GM18951 (cell line): ENCODE measurements around the gene RASIP1.
A peak's percentile ranks its signal among the peaks of the same experiment; 100 is the strongest.
"Not testable (repeated sequence)": the region's sequence is repeated elsewhere in the genome, so short reads cannot be mapped to it uniquely, and the experiment has no call there.

ENCODE experiments used
- POLR2A ChIP-seq: IDR thresholded peaks from 4 replicates; pipeline ENCODE4 v1.6.1; 2011; ENCODE audit warnings: mild to moderate bottlenecking; ENCODE audit not compliant: insufficient read length, insufficient read depth; ENCODE audit errors: extremely low read depth
- in situ Hi-C: fragments of 300-500 bp; cut with MboI; formaldehyde crosslinking; loops from one replicate; pipeline ENCODE4 v1.12.0; 2022; ENCODE audit warnings: low sequenced_read_pairs, mixed read lengths, inconsistent platforms; ENCODE audit not compliant: unreplicated experiment

The RASIP1 gene

GRCh38 chr19:48728911-48729664 lies 11.3 kb downstream of the RASIP1 start:
- no peak for TF ChIP-seq POLR2A
- in situ Hi-C loops = no loop called here

- in situ Hi-C loops = no loop called here
- TF ChIP-seq POLR2A = no peak
These were observed 13.9 kb downstream of the RASIP1 start for GRCh38 chr19:48726556-48726955.

- TF ChIP-seq POLR2A = no peak
- in situ Hi-C loops = no loop called here
These were observed 15.3 kb downstream of the RASIP1 start for GRCh38 chr19:48724796-48725753.

GRCh38 chr19:48722196-48722708 lies 18.2 kb downstream of the RASIP1 start:
- in situ Hi-C loops = no loop called here
- TF ChIP-seq POLR2A = no peak

- in situ Hi-C loops = no loop called here
- peak; percentile 61 for TF ChIP-seq POLR2A
These were observed 19.7 kb downstream of the RASIP1 start for GRCh38 chr19:48720613-48721296.

- no peak for TF ChIP-seq POLR2A
- in situ Hi-C loops = no loop called here
These were observed 20.2 kb downstream of the RASIP1 start for GRCh38 chr19:48720251-48720612.

- in situ Hi-C loops = no loop called here
- no peak for TF ChIP-seq POLR2A
These were observed 20.9 kb downstream of the RASIP1 start, which contains the start of gene MAMSTR for GRCh38 chr19:48719263-48720171. Gene MAMSTR (minus strand): TSS chr19:48719725. CDS start chr19:48719031, 694 bp downstream.

- TF ChIP-seq POLR2A = no peak
- in situ Hi-C loops = no loop called here
These were observed 21.6 kb downstream of the RASIP1 start for GRCh38 chr19:48718711-48719231.

- in situ Hi-C loops = not testable (repeated sequence)
These were observed 22.3 kb downstream of the RASIP1 start for GRCh38 chr19:48718106-48718505.

GRCh38 chr19:48716562-48717291 lies 23.7 kb downstream of the RASIP1 start:
- no peak for TF ChIP-seq POLR2A
- in situ Hi-C loops = no loop called here

GRCh38 chr19:48715681-48716171 lies 24.7 kb downstream of the RASIP1 start:
- in situ Hi-C loops = no loop called here

More at GRCh38 chr19:48715681-48716171, 24.7 kb downstream of the RASIP1 start:
- TF ChIP-seq POLR2A = no peak
